Measurements from ENCODE around the gene DTD2. TPM values are rescaled to one million over a fixed set of nuclear protein-coding genes. Genes with fewer than 3 reads are reported as not detected.

The DTD2 gene
- total RNA-seq, 2 donors from 2014 or later = 13.7 to 22.4 TPM

DNA sequence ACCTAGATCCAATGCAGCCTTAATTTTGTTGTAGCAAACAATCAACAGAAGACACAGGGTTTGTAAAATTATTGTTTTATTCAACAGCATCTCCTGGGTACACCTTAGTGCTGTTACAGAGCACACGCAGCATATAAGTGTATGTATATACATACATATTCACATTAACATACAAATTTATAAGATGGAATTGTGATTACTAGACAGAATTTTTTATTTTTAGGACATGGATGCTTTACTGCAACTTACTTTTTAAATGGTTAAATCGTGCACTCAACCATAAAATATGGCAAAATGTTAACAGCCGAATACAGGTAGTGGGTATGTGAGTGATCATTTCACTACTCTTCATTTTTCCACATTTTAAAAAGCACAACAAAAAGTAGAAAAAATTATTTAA, 53.6 kb downstream of the DTD2 start:
- no peaks in the 10 kb centered on the region for H3K27me3 Mint-ChIP-seq
- no peaks in the 10 kb centered on the region for H3K9me3 Mint-ChIP-seq
- H3K36me3 Mint-ChIP-seq (ENCODE audit: low read depth) = peaks cover 32% of the 10 kb centered on the region
- ATAC-seq (replicated peaks) = no peak
- no peak overlapping the region for H3K27ac Mint-ChIP-seq
- peaks cover 4% of the 10 kb centered on the region for H3K4me1 Mint-ChIP-seq
- no peak overlapping the region for H3K4me3 Mint-ChIP-seq

DNA sequence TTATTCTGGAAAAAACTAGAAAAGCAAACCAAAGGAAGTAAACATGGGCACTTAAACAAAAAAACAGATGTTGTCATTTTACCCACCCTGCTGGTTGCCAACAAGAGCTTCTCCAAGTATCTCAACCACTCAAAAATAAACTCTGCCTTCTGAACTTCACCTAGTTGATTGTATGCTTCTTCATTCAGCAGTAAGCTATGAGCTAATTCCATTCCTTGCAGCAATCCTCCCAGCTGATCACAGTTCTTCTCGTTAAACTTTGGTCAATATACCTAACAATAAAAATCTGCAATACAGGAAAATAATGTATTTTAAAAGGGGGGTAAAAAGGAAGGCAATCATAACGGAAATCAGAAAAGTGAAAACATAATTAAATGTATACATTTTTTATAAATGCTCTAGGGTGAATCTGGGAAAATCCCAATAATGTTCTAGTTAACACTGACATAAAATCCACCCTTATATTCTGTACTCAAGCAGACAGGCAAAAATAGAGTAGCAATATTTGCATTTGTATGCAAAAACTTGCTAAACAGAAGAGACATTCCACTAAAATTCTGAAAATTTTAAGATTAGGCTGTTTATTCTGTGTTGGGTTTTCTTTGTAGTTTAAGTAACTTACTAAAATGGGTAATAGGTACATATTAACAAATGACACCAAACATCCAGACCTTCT, 54.4 kb downstream of the DTD2 start:
- Mint-ChIP-seq H3K9me3 (no peaks in the 10 kb centered on the region), H3K27me3 (no peaks in the 10 kb centered on the region)

DNA sequence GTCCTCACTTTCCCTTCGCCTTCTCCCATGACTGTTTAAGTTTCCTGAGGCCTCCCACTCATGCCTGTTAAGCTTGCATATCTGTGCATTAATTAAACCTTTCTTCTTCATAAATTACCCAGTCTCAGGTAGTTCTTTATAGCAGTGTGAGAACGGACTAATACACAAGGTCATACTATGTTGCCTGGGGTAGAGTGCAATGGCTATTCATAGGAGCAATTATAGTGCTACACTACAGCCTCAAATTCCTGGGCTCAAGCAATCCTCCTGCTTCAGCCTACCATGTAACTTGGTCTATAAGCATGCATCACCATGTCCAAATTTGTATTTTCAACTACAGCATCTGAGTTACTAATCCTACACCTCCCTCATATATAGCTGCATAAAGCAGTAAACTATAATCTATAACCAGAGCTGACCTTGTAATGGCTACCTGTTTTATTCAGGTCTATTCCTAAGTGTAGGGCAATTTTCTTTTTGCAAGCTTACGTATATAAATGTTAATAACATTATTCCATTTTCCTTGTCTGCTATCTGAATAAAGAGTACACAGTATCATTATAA, 55.9 kb downstream of the DTD2 start:
- peak overlapping the region; percentile 32 for H3K27ac Mint-ChIP-seq
- H3K9me3 Mint-ChIP-seq = no peaks in the 10 kb centered on the region
- no peak for ATAC-seq (replicated peaks)
- peak overlapping the region; percentile 20 for H3K4me3 Mint-ChIP-seq
- H3K4me1 Mint-ChIP-seq = peaks cover 4% of the 10 kb centered on the region
- peaks cover 43% of the 10 kb centered on the region for H3K36me3 Mint-ChIP-seq (ENCODE audit: low read depth)
- no peaks in the 10 kb centered on the region for H3K27me3 Mint-ChIP-seq

More for the DNA sequence above, 54.4 kb downstream of the DTD2 start:
- ATAC-seq (replicated peaks) = no peak
- Mint-ChIP-seq H3K4me3 (no peak overlapping the region), H3K36me3 (ENCODE audit: low read depth) (peaks cover 40% of the 10 kb centered on the region), H3K4me1 (peaks cover 4% of the 10 kb centered on the region), H3K27ac (no peak overlapping the region)

DNA sequence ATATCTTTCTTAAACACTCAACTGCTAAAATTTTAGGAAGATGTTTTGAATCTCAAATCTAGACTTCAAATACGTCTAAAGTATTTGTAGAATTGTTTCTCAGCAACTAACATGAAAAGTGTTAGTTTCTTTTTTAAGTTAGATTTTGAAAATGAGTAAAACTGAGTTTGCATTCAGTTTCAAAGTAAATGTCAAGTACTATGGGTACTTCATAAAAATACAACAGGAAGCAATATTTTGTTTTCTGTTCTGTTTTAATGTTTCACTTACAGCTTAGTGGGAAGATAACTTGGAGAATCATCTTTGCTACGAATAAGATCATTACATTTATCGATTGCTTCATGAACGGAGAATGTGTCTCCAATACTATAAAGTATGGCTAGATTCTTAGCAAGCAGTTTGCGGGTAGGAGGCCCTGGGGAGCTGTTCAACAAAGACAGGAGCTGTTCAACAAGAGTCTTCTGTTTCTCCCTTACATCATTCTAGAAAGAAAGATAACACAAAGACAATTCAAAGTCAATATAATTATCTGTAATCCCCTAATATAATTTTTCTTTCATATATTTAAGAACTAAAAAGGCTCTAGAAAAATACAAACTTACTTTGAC, 57.2 kb downstream of the DTD2 start:
- H3K9me3 Mint-ChIP-seq = no peaks in the 10 kb centered on the region
- peaks cover 4% of the 10 kb centered on the region for H3K4me1 Mint-ChIP-seq
- H3K27me3 Mint-ChIP-seq = no peaks in the 10 kb centered on the region
- H3K27ac Mint-ChIP-seq = peak overlapping the region; percentile 30
- H3K4me3 Mint-ChIP-seq = peak overlapping the region; percentile 49
- peaks cover 43% of the 10 kb centered on the region for H3K36me3 Mint-ChIP-seq (ENCODE audit: low read depth)
- ATAC-seq (replicated peaks) = peak; percentile 76

Other genes with a start within 250 kb of the DTD2 start
- gene HECTD1, start 249.7 kb downstream of the DTD2 start, total RNA-seq = 10 to 100 TPM; 88.3 to 92.8 TPM
- gene HEATR5A, start 37.0 kb downstream of the DTD2 start, total RNA-seq = 10 to 100 TPM; 16.4 to 23.8 TPM
- not detected for gene GPR33, start 30.5 kb upstream of the DTD2 start, total RNA-seq
- 10 to 100 TPM in 1 of 2 donors, 1 to 10 TPM in 1; 6.7 to 13.1 TPM for gene NUBPL, start 103.9 kb upstream of the DTD2 start, total RNA-seq